HG02678 (cell line): ENCODE data around the gene RAMP2.

ENCODE experiments used
- ATAC-seq: cut with Tn5 transposase; IDR thresholded peaks from one replicate; pipeline ENCODE4 v1.9.1; 2021; ENCODE audit warnings: mild to moderate bottlenecking, moderate library complexity; ENCODE audit not compliant: unreplicated experiment

RAMP2 gene

GRCh38 chr17:42791948-42792347 is 30.9 kb downstream of the RAMP2 start:
- ATAC-seq, result no peak

- ATAC-seq, result no peak
These were observed 31.5 kb downstream of the RAMP2 start for GRCh38 chr17:42792545-42792944.

DNA sequence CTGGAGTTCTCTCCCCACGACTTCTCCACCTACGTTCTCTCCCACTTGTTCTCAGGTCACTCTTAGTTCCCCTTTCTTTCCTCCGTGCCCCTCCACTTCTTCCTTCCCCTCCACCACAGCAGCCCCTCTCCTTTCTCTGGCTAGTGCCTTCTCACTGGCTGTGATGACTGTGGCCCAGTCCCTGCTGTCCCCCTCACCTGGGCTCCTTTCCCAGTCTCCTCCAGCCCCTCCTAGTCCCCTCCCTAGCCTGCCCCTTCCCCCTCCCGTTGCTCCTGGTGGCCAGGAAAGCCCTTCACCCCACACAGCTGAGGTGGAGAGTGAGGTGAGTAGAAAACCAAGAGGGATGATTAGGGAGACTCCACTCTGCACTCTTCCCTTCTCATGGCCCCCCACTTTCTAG is 34.0 kb downstream of the RAMP2 start:
- no peak for ATAC-seq

DNA sequence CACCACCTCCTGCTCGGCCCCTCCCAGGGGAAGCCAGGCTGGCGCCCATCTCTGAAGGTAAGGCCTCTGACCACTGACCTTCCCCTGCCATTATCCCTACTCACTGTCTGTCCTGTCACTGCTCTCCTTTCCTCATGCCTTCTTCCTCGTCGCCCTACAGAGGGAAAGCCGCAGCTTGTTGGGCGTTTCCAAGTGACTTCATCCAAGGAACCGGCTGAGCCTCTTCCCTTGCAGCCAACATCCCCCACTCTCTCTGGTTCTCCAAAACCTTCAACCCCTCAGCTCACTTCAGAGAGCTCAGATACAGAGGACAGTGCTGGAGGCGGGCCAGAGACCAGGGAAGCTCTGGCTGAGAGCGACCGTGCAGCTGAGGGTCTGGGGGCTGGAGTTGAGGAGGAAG is 34.4 kb downstream of the RAMP2 start:
- no peak for ATAC-seq

DNA sequence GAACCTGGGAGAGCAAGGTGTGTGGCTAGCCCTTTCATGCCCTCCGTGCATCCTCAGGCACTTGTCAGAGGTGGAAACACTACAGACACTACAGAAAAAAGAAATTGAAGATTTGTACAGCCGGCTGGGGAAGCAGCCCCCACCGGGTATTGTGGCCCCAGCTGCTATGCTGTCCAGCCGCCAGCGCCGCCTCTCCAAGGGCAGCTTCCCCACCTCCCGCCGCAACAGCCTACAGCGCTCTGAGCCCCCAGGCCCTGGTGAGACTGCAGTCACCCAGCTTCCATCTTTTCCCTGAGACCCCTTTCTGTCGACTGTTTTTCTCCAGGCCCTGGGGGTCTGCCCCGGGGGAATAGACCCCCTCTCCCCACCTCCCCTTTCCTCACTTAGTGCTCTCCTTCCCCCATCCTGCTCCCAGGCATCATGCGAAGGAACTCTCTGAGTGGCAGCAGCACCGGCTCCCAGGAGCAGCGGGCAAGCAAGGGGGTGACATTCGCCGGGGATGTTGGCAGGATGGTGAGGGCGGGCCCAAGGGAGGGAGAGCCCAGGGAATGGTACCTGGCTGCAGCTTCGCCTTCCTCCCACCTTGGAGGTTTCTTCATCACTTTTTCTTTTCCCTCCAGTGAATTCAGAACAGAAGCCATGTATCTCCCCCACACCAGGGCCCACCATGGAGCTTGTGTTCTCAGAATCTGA is 35.2 kb downstream of the RAMP2 start:
- ATAC-seq, result no peak

- ATAC-seq, result no peak
These were observed 36.3 kb downstream of the RAMP2 start for GRCh38 chr17:42797067-42798007.

- no peak for ATAC-seq
These were observed 37.0 kb downstream of the RAMP2 start for GRCh38 chr17:42798011-42798382.

DNA sequence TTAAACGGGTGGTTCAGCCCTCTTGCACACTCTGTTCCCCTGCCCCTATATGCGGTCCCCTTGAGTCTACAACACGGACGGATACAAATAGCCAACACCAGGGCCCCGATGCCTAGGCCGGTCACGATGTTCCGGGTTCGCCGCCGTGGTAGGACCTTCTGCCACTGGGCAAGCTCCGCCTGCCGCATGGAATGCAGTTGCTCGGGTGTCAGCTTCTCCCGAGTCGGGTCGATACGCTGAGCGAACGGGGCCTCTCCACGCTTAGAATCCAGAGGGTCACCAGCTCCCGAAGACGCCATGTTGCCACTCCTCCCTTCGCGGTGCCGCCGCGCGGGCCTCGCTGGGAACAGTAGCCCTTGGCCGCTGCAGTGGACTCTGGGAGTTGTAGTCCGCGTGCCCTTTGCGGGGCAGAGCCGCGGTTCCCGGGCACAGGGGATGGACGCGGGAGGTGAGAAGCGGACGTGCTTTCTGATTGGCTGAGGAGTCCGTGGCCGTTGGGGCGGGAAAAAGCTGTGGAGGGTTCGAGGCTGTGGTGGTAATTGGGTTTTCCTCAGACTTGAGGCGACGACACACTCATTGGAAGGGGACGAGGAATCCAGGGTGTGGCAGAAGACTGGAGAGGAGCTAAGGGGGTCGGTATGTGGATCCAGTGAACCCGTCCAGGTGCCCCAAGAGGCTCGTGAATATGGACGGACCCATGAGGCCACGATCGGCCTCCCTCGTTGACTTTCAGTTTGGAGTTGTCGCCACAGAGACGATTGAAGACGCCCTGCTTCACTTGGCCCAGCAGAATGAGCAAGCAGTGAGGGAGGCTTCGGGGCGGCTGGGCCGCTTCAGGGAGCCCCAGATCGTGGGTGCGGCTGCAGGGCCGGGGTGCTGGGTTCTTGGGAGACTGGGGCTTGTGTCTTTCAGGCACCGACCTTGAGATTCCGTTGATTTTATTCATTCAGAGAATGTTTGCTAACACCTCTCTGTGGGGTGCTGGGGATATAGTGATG is 37.7 kb downstream of the RAMP2 start, which contains the start of the genes CNTD1 and COA3:
TSS of gene CNTD1 (plus strand) at position 479 of the 998 bp plus-strand sequence. CDS start at position 686, 207 bp downstream.
TSS of gene COA3 (minus strand) at position 322 of the 998 bp plus-strand sequence. CDS start at position 299, 23 bp downstream.
- peak; percentile 86 for ATAC-seq

GRCh38 chr17:42803074-42803883 is 42.3 kb downstream of the RAMP2 start:
- ATAC-seq, result no peak

GRCh38 chr17:42804918-42805367 is 43.9 kb downstream of the RAMP2 start:
- ATAC-seq, result no peak

- ATAC-seq, result no peak
These were observed 45.2 kb downstream of the RAMP2 start for GRCh38 chr17:42806249-42806648.

- ATAC-seq, result no peak
These were observed 48.2 kb downstream of the RAMP2 start for GRCh38 chr17:42809250-42809649.
